CD1c-positive myeloid dendritic cell (primary cell): ENCODE data around the gene JMJD8.

Experiments used
- DNase-seq: peaks from one replicate; pipeline ENCODE4 v3.0.0-alpha.2; 2016; ENCODE audit errors: extremely low spot score

Gene JMJD8

DNA sequence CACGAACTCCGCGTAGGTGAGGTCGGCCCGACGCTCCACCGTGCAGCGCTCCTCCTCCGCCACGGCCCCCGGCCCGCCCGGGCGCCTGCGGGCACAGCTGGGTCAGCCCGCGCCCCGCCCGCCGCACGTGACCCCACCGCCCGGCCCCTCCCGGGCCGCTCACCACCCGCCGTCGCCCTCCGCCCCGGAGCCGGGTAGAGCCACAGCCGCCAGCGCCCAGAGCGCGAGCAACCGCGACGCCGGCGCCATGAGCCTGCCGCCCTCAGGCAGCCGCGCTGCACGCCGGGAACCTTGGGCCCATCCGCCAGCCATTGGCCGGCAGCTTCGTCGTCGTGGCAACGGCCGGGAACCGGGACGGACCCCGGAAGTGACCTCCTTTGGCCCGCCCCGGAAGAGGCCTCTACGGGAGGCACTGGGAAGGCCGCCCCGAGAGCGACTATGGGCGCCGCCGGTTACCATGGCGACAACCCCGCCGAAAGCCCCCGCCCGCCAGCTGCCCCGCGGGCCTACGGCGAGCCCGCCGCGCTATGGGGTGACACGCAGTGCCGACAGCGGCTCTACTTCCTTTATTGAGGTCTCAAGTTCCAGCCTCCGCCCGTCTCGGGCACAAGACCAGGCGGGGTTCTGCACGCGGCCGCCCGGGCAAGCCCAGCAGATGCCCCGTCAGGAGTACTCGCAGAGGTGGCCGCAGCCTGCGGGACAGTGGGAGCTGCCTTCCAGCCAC lies at the start of gene JMJD8:
JMJD8 (minus strand) TSS at position 264 of the 724 bp plus-strand sequence; CDS start at position 249, 15 bp downstream.
- peak; percentile 98 for DNase-seq

GRCh38 chr16:733382-734207 lies 49.5 kb upstream of the JMJD8 start:
- no peak for DNase-seq

- no peak for DNase-seq
These were observed 48.8 kb upstream of the JMJD8 start for GRCh38 chr16:732936-733335.

GRCh38 chr16:732332-732731 lies 48.2 kb upstream of the JMJD8 start:
- DNase-seq, result no peak

DNA sequence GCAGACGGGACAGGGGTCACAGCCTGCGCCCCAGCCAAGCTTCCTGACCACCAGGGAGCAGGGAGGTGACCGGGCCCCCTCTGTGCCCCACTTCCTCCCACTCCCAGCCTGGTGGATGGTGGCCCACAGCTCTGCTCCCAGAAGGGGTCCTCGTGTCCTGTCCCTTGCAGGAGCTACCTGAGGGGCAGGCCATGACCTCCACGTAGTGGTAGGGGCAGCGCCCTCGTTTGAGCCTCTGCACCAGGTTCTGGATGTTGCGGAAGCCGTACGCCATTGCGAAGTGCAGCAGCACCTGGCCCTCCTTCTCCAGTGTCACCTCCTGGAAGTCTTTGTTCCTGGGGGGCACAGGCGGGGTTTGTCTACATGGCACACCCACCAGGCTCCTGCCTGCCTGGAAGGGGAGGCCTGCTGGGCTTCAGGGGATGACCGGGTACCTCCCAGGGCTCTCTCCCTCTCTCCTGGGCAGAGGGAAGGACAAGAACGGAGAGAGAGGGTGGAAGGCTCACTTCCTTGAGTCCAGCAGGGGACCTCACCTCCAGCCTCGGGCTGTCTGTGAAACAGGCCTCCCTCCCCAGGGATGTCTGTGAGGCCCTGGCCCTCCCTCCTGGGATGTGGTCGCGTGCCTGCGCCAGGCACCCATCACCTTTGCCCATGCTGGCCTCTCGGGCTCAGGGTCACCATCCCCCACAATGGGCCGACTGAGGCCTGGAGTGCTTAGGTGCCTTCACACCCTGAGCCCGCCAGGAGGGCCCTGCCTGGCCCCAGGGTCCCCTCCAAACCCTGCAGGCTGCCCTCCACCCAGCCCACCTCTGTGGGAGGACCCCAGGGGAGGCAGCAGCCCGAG lies 46.8 kb upstream of the JMJD8 start:
- no peak for DNase-seq

DNA sequence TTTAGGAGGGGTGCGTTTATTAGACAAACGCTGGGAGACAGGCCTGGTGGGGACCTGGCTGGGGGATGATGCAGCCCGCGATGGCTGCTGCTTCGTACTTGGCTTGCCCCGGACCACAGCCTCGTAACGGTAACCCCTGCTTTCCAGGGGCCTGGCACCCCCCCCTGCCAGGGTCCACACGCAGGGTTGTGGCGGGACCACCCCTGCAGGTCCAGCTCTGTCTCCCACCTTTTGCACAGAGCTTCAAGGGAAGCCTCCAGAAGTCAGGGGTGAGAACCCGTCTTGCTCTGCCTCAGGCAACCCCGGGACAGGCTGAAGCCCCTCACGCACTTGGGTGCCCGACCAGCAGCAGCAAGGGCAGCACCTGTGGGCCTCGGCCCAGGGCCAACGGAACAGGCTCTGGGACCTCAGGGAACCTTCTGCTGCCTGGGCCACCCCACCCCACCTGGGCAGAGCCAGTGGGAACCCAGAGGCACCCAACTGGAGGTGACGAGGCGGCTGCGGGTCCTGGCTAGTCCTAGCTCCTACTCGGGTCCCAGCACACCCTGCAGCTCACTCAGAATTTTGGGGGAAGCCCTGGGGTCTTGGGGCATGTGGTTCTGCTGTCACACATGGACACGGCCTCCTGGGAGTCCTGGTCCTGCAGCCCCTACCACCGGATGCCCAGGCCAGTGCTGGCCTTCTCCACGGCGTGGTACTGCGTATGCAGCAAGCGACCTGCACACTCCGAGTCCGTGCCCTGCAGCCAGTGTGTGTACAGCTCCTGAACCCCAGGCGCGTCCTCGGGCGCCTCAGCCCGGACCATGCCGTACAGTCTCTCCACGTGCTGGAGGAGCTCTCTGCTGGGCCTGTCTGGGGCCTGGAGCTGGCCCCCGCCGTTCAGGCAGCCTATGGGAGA lies 45.9 kb upstream of the JMJD8 start:
- DNase-seq, result no peak

DNA sequence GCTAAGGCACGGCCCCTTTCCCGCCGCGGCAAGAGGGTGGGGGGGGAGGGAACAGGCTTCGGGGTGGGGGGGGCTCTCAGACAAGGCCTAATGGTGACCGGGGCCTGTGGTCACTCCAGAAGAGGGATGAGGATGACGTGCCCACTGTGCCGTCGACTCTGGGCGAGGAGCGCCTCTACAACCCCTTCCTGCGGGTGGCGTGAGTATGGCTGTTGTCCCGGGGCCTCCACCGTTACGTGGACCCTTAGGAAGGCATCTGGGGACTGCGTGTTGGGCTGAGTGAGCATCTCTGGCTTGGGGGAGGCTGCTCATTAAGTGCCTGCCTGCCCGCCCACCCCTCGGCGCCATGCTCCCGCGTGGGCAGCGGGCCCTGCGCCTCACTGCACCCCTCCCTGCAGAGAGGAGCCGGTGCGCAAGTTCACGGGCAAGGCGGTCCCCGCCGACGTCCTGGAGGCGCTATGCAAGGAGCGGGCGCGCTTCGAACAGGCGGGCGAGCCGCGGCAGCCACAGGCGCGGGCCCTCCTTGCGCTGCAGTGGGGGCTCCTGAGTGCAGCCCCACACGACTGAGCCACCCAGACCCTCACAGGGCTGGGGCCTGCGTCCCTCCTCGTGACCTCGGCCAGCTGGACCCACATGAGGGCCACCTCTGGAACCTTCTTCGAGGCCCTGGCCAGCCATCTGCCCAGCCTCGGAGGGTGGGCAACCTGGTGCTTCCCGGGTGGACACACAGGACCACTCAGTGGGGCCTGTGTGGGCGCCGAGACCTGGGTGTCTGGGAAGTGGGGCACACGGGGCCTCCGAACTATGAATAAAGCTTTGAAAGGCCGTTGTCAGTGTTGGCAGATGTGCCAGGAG lies 45.0 kb upstream of the JMJD8 start:
- no peak for DNase-seq

- peak; percentile 80 for DNase-seq
These were observed 44.2 kb upstream of the JMJD8 start for GRCh38 chr16:728131-728889.

- DNase-seq, result peak; percentile 58
These were observed 43.3 kb upstream of the JMJD8 start for GRCh38 chr16:727291-727977.

- DNase-seq, result peak; percentile 62
These were observed 42.5 kb upstream of the JMJD8 start, which contains the start of the genes CCDC78 and HAGHL for GRCh38 chr16:726438-727290. TSS of gene CCDC78 (minus strand) at chr16:726443. CDS start at chr16:726367, 76 bp downstream. TSS of gene HAGHL (plus strand) at chr16:727106. CDS start at chr16:727510, 404 bp downstream.

DNA sequence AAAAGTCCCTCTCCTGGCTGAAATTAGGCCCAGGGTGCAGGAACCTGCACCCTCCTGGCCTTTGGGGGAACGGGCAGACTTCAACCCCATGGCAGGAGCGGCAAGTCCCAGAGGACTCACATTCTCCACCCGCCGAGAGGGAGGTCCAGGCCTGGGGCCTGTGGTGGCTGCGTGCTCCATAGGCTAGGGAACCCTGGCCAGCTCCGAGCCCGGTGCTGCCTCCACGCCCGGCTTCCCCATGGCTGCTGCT lies 42.0 kb upstream of the JMJD8 start:
- DNase-seq, result no peak

- DNase-seq, result no peak
These were observed 41.5 kb upstream of the JMJD8 start for GRCh38 chr16:725463-726187.

DNA sequence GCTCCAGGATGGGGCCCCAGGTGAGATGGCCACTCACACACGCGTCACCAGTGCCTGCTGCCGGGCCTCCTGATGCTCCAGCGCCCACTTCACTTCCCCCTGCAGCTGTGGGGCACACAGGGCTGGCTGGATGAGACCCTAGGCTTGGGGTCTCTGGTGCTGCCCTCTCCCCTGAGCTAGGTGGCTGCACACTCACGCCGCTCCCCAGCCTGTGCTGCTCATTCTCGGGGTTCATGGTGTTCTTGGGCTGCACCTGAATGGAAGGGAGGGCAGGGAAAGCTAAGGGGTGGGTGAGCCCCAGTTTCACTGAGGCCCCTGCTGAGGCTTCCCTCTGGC lies 40.9 kb upstream of the JMJD8 start:
- DNase-seq, result no peak

DNA sequence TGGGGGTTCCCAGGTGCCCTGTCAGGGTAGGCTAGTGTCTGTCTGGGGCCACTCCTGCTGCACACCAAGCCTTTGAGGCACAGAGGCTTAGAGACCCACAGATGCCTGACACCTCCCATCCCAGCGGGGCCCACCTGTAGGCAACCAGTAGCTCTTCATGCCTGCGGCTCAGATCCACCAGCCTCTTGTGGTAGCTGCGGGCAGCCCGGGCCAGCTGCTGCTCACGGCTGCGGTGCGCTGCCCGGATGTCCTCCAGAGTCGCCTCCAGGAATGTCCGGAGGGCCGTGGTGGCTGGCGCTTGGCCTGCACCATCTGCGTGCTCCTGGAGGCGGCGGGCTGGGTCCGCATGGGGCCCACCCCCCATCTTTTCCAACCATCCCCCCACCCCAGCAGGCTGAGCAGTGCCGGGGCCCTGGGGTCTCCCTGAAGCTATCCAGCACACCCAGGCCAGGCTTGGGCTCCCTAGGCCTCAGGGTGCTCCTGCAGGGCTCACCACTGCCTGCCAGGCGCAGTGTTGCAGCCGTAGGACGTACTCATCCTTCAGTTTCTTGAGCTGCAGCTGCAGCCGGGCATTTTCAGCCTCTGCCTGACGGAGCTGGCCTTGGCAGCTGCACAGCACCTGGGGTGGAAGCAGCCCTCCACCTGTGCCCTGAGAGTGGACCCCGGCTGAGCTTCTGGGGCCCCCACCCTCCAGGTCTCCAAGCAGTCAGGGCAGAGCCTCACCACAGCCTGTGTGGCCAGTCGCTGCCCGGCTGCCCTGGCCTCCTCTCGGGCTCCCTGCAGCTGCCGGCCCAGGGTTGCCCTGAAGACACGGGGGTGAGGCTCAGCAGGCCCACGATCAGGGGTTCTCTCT lies 40.3 kb upstream of the JMJD8 start:
- DNase-seq, result no peak

DNA sequence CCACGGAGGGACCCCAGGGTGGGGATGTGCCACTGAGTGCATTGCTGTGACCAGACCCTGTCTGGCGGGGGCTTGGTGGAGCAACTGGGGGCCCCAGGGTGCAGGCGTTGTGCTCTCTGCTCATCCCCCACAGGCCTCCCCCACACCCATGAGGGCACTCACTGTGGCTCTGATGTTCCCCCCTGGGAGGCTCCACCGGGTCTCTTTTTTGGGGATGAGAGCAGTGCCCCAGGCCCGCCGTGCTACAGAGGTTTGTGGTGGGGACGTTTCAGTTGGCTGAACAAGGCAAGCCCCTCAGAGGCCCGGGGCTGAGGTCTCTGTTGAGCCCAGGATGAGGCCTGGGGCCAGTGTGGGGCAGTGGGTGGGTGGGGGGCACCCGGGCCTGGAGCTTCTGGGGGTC lies 39.6 kb upstream of the JMJD8 start:
- DNase-seq, result no peak

DNA sequence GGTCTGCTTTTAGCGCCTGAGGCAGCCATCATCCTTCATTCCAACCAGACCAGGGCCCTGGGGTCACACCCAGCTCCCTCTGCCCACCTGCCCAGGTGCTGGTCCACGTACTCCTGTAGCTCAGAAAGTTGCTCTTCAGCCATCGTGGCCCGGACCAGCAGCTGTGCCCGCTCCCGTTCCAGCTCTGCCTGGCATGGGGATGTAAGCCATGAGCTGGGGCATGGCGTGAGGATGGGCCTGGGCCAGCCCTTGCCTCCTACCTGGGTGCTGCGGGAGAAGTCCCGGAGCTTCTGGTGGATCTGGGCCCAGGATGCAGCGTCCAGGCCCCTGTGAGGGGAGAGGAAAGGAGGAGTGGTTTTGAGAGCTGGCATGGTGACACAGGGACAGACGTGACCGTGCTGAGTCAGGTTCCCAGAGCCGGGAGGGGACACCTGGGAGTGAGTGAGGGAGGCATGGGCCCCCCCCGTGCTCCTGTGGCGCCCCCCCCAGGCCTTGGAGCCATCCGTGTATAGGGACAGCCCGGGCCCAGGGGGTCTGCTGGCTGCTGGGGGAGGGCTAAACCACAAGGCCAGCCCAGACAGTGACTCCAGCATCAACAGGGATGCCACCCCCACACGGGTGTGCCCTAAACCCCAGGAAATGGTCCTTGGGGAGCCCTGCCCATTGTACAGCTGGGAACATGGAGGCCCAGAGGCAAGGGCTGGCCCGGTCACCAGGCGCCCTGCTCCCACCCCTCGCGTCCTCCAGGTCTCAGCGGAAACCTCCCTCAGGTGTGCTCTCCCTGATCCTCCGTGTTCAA lies 38.9 kb upstream of the JMJD8 start:
- DNase-seq, result no peak
